PC-9 (cell line): ENCODE results near the gene NUP210. TPM values are rescaled to one million over a fixed set of nuclear protein-coding genes. Genes with fewer than 3 reads are reported as not detected.

Source experiments
- BruUV-seq: library from RNA; stranded (reverse); fragments of 400-500 nt; replicated peaks from 2 replicates; lab custom pipeline; 2021; lab: Mats Ljungman, UMichigan
- CTCF ChIA-PET: fragments of 300-600 bp; sonication (Branson Sonifier 250); formaldehyde crosslinking; loops from one replicate; lab custom pipeline; 2022; ENCODE audit warnings: antibody characterized with exemption; lab: Charles Lee
- POLR2A ChIA-PET: fragments of 300-600 bp; sonication (Branson Sonifier 250); formaldehyde crosslinking; loops from one replicate; lab custom pipeline; 2022; ENCODE audit warnings: antibody characterized with exemption; ENCODE audit not compliant: unreplicated experiment; lab: Charles Lee
- DNase-seq, 2 experiments: peaks; one replicate each; pipeline versions ENCODE4 v3.0.0 to v3.0.0-alpha.2; 2015 to 2022; ENCODE audit warnings: mixed read lengths in 1 of 2
- H2AFZ ChIP-seq: fragments of 200-600 bp; sonication (generic); 2 replicates; pipeline ENCODE4 v1.8.1; 2017; ENCODE audit warnings: antibody characterized with exemption
- H3F3A ChIP-seq: fragments of 200-600 bp; sonication (generic); 2 replicates; pipeline ENCODE4 v1.8.1; 2017; ENCODE audit warnings: antibody characterized with exemption, mild to moderate bottlenecking, low read depth; ENCODE audit not compliant: insufficient read depth
- H3K27ac ChIP-seq: fragments of 200-600 bp; sonication (generic); 2 replicates; pipeline ENCODE4 v1.6.1; 2016; ENCODE audit warnings: mixed run types
- H3K27me3 ChIP-seq: fragments of 200-600 bp; sonication (generic); 2 replicates; pipeline ENCODE4 v1.6.1; 2016; ENCODE audit warnings: low read depth, mixed run types; ENCODE audit not compliant: insufficient read depth
- H3K36me3 ChIP-seq: fragments of 200-600 bp; sonication (generic); 2 replicates; pipeline ENCODE4 v1.6.1; 2016; ENCODE audit warnings: low read depth, mixed run types
- H3K4me1 ChIP-seq: fragments of 200-600 bp; sonication (generic); replicated peaks from 2 replicates; pipeline ENCODE4 v1.6.1; 2016; ENCODE audit warnings: mixed run types; ENCODE audit not compliant: insufficient read depth
- H3K4me2 ChIP-seq: fragments of 200-600 bp; sonication (generic); 2 replicates; pipeline ENCODE4 v1.6.1; 2017; ENCODE audit warnings: mixed run types
- H3K4me3 ChIP-seq: fragments of 200-600 bp; sonication (generic); 2 replicates; pipeline ENCODE4 v1.6.1; 2016; ENCODE audit warnings: mixed run types
- H3K79me2 ChIP-seq: fragments of 200-600 bp; sonication (generic); 2 replicates; pipeline ENCODE4 v1.6.1; 2017; ENCODE audit warnings: low read depth, mixed run types
- H3K9me2 ChIP-seq: fragments of 200-600 bp; sonication (generic); 2 replicates; pipeline ENCODE4 v1.8.1; 2017; ENCODE audit warnings: mild to moderate bottlenecking; ENCODE audit not compliant: insufficient read depth
- H3K9me3 ChIP-seq: fragments of 200-600 bp; sonication (generic); 2 replicates; pipeline ENCODE4 v1.8.1; 2016; ENCODE audit warnings: low read depth; ENCODE audit not compliant: insufficient read depth
- H4K20me1 ChIP-seq: fragments of 200-600 bp; sonication (generic); 2 replicates; pipeline ENCODE4 v1.8.1; 2017; ENCODE audit not compliant: insufficient read depth
- CTCF ChIP-seq: fragments of 200-600 bp; sonication (generic); conservative IDR thresholded peaks from 2 replicates; pipeline ENCODE4 v1.6.1; 2017; ENCODE audit warnings: mixed run types, antibody characterized with exemption, mild to moderate bottlenecking, moderate library complexity
- EZH2 ChIP-seq: fragments of 200-600 bp; sonication (generic); IDR thresholded peaks from 2 replicates; pipeline ENCODE4 v1.8.0; 2017; ENCODE audit warnings: antibody characterized with exemption, low read depth
- intact Hi-C: fragments of 100-400 bp; cut with micrococcal nuclease; formaldehyde crosslinking; loops from one replicate; pipeline ENCODE4 v1.10.0; 2022; ENCODE audit not compliant: unreplicated experiment
- total RNA-seq: library from RNA; stranded (reverse); gene quantifications from 2 replicates; pipeline ENCODE4 v1.2.3, GENCODE V29; 2021

Gene NUP210
- total RNA-seq, 1 experiment from 2014 or later = 84.0 TPM

GRCh38 chr3:13268961-13269441 is 151.1 kb downstream of the NUP210 start:
- ChIA-PET CTCF (no interaction called here), POLR2A (no interaction called here)
- Histone ChIP-seq H3F3A (no peaks in the 10 kb centered on the region), H3K36me3 (no peaks in the 10 kb centered on the region), H3K4me2 (no peak overlapping the region), H4K20me1 (no peaks in the 10 kb centered on the region; the same call in 1 of the 2 replicates), H3K9me3 (no peaks in the 10 kb centered on the region), H3K4me3 (no peak overlapping the region), H2AFZ (no peak overlapping the region), H3K9me2 (no peaks in the 10 kb centered on the region), H3K27ac (no peak overlapping the region), H3K79me2 (no peaks in the 10 kb centered on the region), H3K27me3 (no peaks in the 10 kb centered on the region), H3K4me1 (no peaks in the 10 kb centered on the region)
- no peak for TF ChIP-seq CTCF
- no peak for TF ChIP-seq EZH2
- BruUV-seq = no TSS peak
- intact Hi-C loops = no loop called here
- DNase-seq = no peak

GRCh38 chr3:13268120-13268519 is 152.0 kb downstream of the NUP210 start:
- Histone ChIP-seq H3K9me3 (no peaks in the 10 kb centered on the region), H3K79me2 (no peaks in the 10 kb centered on the region), H3K27ac (no peak overlapping the region), H3K4me1 (no peaks in the 10 kb centered on the region), H3K4me3 (no peak overlapping the region), H3K9me2 (no peaks in the 10 kb centered on the region), H2AFZ (no peak overlapping the region), H3K27me3 (no peaks in the 10 kb centered on the region), H4K20me1 (no peaks in the 10 kb centered on the region; the same call in 1 of the 2 replicates), H3K36me3 (no peaks in the 10 kb centered on the region), H3F3A (no peaks in the 10 kb centered on the region), H3K4me2 (no peak overlapping the region)
- CTCF ChIA-PET = no interaction called here
- no peak for TF ChIP-seq CTCF
- no peak for TF ChIP-seq EZH2
- BruUV-seq = no TSS peak
- POLR2A ChIA-PET = no interaction called here
- intact Hi-C loops = no loop called here
- no peak for DNase-seq

- no peaks in the 10 kb centered on the region for H3K9me2 ChIP-seq
- CTCF ChIA-PET = interaction anchor here (0.6 kb wide), 1 partner anchor 175 kb away, joined by 3 read pairs; no protein-coding TSS in a partner anchor
- no peaks in the 10 kb centered on the region for H3F3A ChIP-seq
- H3K4me3 ChIP-seq = no peak overlapping the region
- no peak overlapping the region for H3K4me2 ChIP-seq
- no peaks in the 10 kb centered on the region for H3K79me2 ChIP-seq
- intact Hi-C loops = no loop called here
- H3K36me3 ChIP-seq = no peaks in the 10 kb centered on the region
- H3K9me3 ChIP-seq = no peaks in the 10 kb centered on the region
- H3K27ac ChIP-seq = no peak overlapping the region
- H3K4me1 ChIP-seq = no peaks in the 10 kb centered on the region
- DNase-seq = no peak
- POLR2A ChIA-PET = no interaction called here
- TF ChIP-seq CTCF (no peak), EZH2 (no peak)
- no TSS peak for BruUV-seq
- no peaks in the 10 kb centered on the region for H3K27me3 ChIP-seq
- no peak overlapping the region for H2AFZ ChIP-seq
- H4K20me1 ChIP-seq = no peaks in the 10 kb centered on the region; the same call in 1 of the 2 replicates
Observed at GRCh38 chr3:13266651-13267362, 153.3 kb downstream of the NUP210 start.

Other genes starting within 250 kb of the NUP210 start
- gene HDAC11, start 60.0 kb upstream of the NUP210 start, total RNA-seq = 18.4 and 24.3 TPM in 2 replicates
- 0.57 and 1.8 TPM in 2 replicates for gene FBLN2, start 128.8 kb upstream of the NUP210 start, total RNA-seq